Measurements from ENCODE around the gene NLRC4. TPM values are rescaled to one million over a fixed set of nuclear protein-coding genes. Genes with fewer than 3 reads are reported as not detected.

NLRC4 gene
- polyA plus RNA-seq, 1 donor from 2014 or later, result not detected

GRCh38 chr2:32291746-32292145 lies 27.1 kb upstream of the NLRC4 start:
- H3K4me2 ChIP-seq (ENCODE audit: low read length), result no peak overlapping the region
- no peaks in the 10 kb centered on the region for H3F3A ChIP-seq (ENCODE audit: insufficient read depth, low read length, poor library complexity, severe bottlenecking)
- peaks cover 27% of the 10 kb centered on the region for H3K79me2 ChIP-seq (replicated peaks; ENCODE audit: insufficient read depth, low read length)
- H3K9me3 ChIP-seq (ENCODE audit: low read length), result no peaks in the 10 kb centered on the region
- TF ChIP-seq POLR2AphosphoS5 (IDR thresholded peaks at IDR 0.05), result no peak
- TF ChIP-seq RAD21 (conservative IDR thresholded peaks at IDR 0.05), result no peak
- TF ChIP-seq CTCF (IDR thresholded peaks at IDR 0.05; ENCODE audit: poor library complexity, severe bottlenecking), result no peak
- no peak for TF ChIP-seq TAF1 (IDR thresholded peaks at IDR 0.05; ENCODE audit: low read depth)
- TF ChIP-seq EZH2 (IDR thresholded peaks at IDR 0.05; ENCODE audit: borderline replicate concordance, insufficient read depth, low read length, poor library complexity, severe bottlenecking), result no peak
- no peaks in the 10 kb centered on the region for H4K20me1 ChIP-seq (ENCODE audit: insufficient read depth)
- H2AFZ ChIP-seq (ENCODE audit: low read depth, low read length), result no peak overlapping the region
- H3K36me3 ChIP-seq (ENCODE audit: insufficient read depth, low read length), result no peaks in the 10 kb centered on the region
- no peak overlapping the region for H3K27ac ChIP-seq (ENCODE audit: low read length)
- no peaks in the 10 kb centered on the region for H3K27me3 ChIP-seq (ENCODE audit: insufficient read depth, low read depth, low read length)
- no peak overlapping the region for H3K4me3 ChIP-seq (ENCODE audit: low read length)
- no peak overlapping the region for H3K9ac ChIP-seq (ENCODE audit: low read length)
- H3K9me2 ChIP-seq (ENCODE audit: insufficient read depth, low read length), result no peaks in the 10 kb centered on the region

DNA sequence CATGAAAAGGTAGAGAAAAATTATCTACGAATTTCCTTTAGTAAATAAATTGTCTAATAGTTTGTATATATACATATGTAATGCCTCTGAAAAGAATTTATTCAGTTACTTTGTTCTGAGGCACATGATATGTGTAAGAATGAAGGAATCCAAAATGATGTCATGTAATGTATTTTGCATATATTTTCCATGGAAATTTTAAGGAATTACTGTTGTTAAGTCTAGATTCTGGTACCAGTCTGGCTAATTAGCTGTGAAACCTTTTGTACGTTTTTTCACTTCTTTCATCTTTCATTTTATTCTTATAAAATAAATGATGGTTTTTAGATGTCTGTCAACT lies 25.3 kb upstream of the NLRC4 start:
- TF ChIP-seq RAD21 (conservative IDR thresholded peaks at IDR 0.05), result no peak
- TF ChIP-seq POLR2AphosphoS5 (IDR thresholded peaks at IDR 0.05), result no peak
- TF ChIP-seq TAF1 (IDR thresholded peaks at IDR 0.05; ENCODE audit: low read depth), result no peak
- TF ChIP-seq EZH2 (IDR thresholded peaks at IDR 0.05; ENCODE audit: borderline replicate concordance, insufficient read depth, low read length, poor library complexity, severe bottlenecking), result no peak
- no peak for TF ChIP-seq REST (IDR thresholded peaks at IDR 0.05; ENCODE audit: borderline replicate concordance)
- no peak for TF ChIP-seq SMC3 (conservative IDR thresholded peaks at IDR 0.05; ENCODE audit: poor library complexity)
- TF ChIP-seq MXI1 (conservative IDR thresholded peaks at IDR 0.05; ENCODE audit: poor library complexity, severe bottlenecking), result no peak
- TF ChIP-seq CTCF (IDR thresholded peaks at IDR 0.05; ENCODE audit: poor library complexity, severe bottlenecking), result no peak
- no peak for TF ChIP-seq EP300 (conservative IDR thresholded peaks at IDR 0.05; ENCODE audit: poor library complexity, severe bottlenecking)
- H3F3A ChIP-seq (ENCODE audit: insufficient read depth, low read length, poor library complexity, severe bottlenecking), result no peaks in the 10 kb centered on the region
- no peak overlapping the region for H3K4me3 ChIP-seq (ENCODE audit: low read length)
- H3K27ac ChIP-seq (ENCODE audit: low read length), result no peak overlapping the region
- H3K79me2 ChIP-seq (replicated peaks; ENCODE audit: insufficient read depth, low read length), result peaks cover 30% of the 10 kb centered on the region
- H3K9me3 ChIP-seq (ENCODE audit: low read length), result no peaks in the 10 kb centered on the region
- no peak overlapping the region for H3K9ac ChIP-seq (ENCODE audit: low read length)
- H2AFZ ChIP-seq (ENCODE audit: low read depth, low read length), result no peak overlapping the region
- no peaks in the 10 kb centered on the region for H3K9me2 ChIP-seq (ENCODE audit: insufficient read depth, low read length)
- H4K20me1 ChIP-seq (ENCODE audit: insufficient read depth), result no peaks in the 10 kb centered on the region
- no peak overlapping the region for H3K4me2 ChIP-seq (ENCODE audit: low read length)
- H3K27me3 ChIP-seq (ENCODE audit: insufficient read depth, low read depth, low read length), result no peaks in the 10 kb centered on the region
- no peaks in the 10 kb centered on the region for H3K36me3 ChIP-seq (ENCODE audit: insufficient read depth, low read length)

All from neural cell (in vitro differentiated cells).